ENCODE measurements around the gene NUBP2.

The NUBP2 gene

DNA sequence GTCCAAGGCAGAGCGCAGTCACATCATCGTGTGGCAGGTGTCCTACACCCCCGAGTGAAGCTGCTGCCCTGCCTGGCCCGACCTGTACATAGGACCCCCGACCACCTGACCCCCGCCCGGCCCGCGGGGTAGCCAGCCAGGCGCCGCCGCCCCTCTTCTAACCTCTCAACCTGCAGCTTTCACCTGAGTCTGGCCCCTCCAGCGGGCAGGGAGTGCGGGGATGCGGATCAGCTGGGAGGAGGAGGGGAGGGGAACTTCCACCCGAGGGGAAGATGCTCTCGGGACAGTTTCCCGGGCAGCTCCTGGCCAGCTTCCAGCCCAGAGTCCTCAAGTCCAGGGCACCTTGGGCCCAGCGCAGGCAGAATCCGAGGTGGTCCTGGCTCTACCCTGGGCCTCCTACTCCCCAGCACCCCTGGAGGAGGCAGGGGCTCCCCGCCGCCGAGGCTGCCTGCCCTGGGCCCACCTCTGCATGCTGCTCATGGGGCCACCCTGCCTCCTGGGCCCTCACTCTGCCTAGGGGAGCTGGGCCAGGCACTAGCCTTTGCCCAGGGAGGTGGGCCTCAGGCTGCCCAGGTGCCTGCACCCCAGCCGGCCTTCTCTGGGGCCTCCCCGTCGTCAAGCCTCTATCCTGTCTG, 13.9 kb upstream of the NUBP2 start:
- TF ChIP-seq, protein P1, sequence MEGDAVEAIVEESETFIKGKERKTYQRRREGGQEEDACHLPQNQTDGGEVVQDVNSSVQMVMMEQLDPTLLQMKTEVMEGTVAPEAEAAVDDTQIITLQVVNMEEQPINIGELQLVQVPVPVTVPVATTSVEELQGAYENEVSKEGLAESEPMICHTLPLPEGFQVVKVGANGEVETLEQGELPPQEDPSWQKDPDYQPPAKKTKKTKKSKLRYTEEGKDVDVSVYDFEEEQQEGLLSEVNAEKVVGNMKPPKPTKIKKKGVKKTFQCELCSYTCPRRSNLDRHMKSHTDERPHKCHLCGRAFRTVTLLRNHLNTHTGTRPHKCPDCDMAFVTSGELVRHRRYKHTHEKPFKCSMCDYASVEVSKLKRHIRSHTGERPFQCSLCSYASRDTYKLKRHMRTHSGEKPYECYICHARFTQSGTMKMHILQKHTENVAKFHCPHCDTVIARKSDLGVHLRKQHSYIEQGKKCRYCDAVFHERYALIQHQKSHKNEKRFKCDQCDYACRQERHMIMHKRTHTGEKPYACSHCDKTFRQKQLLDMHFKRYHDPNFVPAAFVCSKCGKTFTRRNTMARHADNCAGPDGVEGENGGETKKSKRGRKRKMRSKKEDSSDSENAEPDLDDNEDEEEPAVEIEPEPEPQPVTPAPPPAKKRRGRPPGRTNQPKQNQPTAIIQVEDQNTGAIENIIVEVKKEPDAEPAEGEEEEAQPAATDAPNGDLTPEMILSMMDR (IDR thresholded peaks at IDR 0.05; ENCODE audit: low read depth, low read length, missing control alignments): no peak
- no peak overlapping the region for H3K4me3 ChIP-seq (ENCODE audit: low read depth, low read length)
- DNase-seq (ENCODE audit: low read depth): no peak

DNA sequence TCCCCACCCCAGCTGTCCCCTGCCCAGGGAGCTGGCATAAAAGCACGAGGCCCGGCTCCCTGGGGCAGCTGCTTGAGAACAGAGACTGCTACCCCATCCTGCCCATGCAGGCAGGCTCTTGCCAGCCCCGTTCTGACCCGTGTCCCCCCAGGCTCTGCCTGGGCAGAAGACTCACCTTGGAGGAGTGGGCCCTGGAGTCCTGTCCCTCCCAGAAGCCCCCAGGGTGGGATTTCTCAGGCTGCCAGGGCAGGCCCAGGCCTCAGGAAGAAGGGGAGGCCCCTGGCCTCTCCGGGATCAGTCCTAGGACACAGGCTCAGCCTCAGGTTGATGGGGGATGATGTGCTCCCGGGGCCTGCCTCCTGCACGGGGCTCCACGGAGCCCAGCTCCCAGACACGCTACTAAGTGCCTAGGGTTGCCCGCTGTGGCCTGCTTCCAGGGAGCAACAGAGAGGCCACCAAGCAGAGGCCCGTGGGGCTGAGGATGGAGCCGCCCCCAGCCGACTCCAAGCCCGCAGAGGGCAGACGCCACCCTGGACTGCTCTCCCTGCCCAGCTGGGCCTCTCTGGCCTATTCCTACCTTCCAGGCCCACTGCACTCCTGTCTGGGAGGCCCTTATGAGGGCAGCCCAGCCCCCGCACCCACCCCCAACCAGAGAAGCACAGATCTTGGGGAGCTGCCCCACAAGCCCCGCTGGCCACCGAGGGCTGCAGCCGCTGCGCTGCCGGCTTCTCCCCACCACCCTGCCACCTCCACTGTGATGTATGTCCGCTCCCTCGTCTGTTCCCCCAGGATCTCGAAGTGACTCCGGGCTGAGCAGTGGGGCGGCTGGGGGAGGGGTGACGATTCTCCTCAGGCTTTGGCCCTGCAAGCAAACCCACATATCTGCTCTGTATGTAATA, 13.1 kb upstream of the NUBP2 start:
- no peak overlapping the region; the same call in 1 of the 2 replicates for H3K4me3 ChIP-seq (ENCODE audit: low read depth, low read length)
- DNase-seq (ENCODE audit: low read depth): no peak
- TF ChIP-seq, protein P1 (IDR thresholded peaks at IDR 0.05; ENCODE audit: low read depth, low read length, missing control alignments): no peak

DNA sequence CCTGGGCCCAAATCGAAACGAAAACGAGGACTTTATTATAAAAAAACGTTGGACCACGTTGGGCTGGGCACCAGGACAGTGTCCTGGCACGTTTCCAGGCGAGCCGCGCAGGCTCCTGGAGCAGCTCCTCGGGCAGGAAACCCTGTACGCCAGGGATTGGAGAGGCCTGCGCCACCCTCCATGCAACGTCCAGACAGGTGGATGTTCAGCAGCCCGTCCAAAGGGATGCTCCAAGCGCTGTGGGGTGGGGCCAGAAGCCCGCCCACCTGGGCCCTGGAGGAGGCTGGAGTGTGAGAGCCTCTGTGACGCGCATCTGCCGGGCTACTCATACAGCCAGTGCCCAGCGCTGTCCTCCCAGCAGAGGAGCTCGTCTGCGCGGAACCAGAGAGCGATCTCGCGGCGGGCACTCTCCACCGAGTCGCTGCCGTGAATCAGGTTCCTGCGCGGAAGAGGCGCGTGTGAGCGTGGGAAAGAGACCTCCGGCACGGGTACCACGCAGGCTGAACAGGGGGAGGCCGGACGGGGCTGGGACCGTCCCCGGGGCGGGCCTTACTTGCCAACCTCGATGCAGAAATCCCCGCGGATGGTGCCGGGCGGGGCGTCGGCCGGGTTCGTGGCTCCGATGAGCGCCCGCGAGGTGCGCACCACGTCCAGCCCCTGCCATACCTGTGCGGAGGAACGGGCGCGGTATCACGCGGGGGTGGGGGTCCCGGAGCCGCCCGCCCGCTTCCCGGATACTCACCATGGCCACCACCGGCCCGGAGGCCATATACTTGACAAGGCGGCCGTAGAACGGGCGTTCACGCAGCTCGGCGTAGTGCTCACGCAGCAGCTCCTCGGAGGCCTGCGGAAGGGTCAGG, 12.2 kb upstream of the NUBP2 start:
- TF ChIP-seq, protein P1 (IDR thresholded peaks at IDR 0.05; ENCODE audit: low read depth, low read length, missing control alignments): no peak
- peak overlapping the region; percentile 72 for H3K4me3 ChIP-seq (ENCODE audit: low read depth, low read length)
- no peak for DNase-seq (ENCODE audit: low read depth)

DNA sequence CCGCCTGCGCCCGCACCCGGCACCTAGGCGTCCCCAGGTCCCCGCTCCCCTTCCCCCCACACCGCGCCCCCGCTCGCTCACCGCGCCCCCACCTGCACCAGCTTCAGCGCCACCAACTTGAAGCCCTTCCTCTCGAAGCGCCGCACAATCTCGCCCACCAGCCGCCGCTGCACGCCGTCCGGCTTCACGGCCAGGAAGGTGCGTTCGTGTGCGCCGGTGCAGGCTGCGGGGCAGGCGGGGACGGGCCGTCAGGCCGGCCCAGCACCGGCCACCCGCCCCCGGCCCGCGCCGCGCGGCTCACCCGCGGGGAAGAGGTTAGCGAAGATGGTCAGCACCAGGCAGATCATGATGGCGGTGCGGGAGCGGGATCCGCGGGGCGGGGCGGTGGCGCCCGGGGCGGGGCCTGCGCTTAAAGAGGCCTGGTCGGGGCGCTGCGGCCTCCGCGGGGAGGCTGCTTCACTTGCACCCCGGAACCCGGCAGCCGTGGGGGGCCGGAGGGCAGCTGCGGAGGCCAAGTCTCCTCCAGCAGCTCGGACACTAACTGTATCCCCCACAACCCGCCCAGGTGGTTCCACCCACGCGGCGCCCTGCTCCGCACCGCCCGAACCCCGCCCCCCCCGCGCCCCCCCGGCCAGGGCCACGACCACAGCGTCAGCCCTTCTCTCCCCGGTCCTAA, 11.4 kb upstream of the NUBP2 start, which contains the start of gene NME3:
NME3 (minus strand) TSS at position 356 of the 676 bp plus-strand sequence; CDS start at position 347, 9 bp downstream.
- peak within 1 kb of the TSS; percentile 72 for H3K4me3 ChIP-seq (ENCODE audit: low read depth, low read length)
- DNase-seq (ENCODE audit: low read depth): peak; percentile 18
- TF ChIP-seq, protein P1 (IDR thresholded peaks at IDR 0.05; ENCODE audit: low read depth, low read length, missing control alignments): no peak

DNA sequence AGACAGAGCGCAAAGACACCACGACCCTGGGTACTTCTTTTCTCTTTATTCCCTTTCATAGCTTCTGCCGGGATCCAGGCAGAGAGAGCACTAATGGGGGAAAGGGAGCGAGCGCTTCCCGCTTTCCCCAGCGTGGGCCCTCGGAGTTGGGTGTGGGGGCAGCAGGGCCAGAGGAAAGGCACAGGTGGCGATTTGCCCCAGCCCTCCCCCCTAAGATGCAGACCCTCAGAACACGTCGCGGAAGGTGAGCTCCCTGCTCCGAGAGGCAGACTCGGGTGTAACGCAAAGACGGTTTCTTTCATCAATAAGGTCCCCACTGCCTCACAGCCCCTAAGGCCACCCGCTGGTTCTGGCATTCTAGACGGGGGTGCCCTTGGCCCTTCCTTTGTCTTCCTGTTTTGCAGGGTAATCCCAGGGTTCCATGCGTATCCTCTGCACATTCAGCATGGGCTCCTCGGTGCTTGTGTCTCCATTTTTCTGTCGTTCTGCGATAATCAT, 10.8 kb upstream of the NUBP2 start:
- no peak for DNase-seq (ENCODE audit: low read depth)
- TF ChIP-seq, protein P1 (IDR thresholded peaks at IDR 0.05; ENCODE audit: low read depth, low read length, missing control alignments): no peak
- H3K4me3 ChIP-seq (ENCODE audit: low read depth, low read length): peak overlapping the region; percentile 72

DNA sequence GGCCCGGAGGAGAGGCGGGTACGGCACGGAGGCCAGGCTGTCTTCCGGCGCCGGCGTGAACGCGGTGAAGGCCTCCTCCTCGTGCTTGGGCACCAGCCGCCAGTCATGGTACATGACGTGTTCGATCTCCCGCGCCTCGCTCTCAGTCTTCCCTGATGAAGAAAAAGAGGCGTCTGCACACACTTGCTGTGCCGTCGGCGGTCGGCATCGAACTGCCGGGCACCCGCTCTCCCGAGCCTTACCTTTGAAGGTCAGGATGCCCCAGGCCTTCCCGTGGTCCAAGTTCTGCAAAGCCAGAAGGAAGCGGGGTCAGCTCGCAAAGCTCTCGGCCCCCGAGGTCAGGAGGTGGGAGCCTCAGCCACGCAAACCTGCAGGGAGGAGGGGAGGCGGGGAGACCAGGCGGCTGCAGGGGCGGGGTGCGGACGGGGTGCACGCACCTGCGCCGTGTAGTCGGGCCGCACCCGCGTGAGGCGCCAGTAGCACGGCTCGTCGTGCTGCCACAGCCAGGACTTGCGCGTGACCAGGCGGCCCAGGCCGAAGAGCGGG, 10.3 kb upstream of the NUBP2 start, which contains the start of gene EME2:
EME2 (plus strand) TSS at position 449 of the 546 bp plus-strand sequence. CDS start 418 bp downstream, outside the sequence.
- DNase-seq (ENCODE audit: low read depth): no peak
- TF ChIP-seq, protein P1 (IDR thresholded peaks at IDR 0.05; ENCODE audit: low read depth, low read length, missing control alignments): no peak
- H3K4me3 ChIP-seq (ENCODE audit: low read depth, low read length): peak within 1 kb of the TSS; percentile 72
